Mucosa of descending colon (tissue), 3 donors: ENCODE data around the gene DNAJC8. TPM values are rescaled to one million over a fixed set of nuclear protein-coding genes. Genes with fewer than 3 reads are reported as not detected.

Experiments used
- ATAC-seq: fragments of 200-7000 bp; cut with Tn5 transposase; one replicate; pipeline ENCODE4 v1.9.1; 2020; ENCODE audit warnings: mild to moderate bottlenecking, moderate library complexity
- DNase-seq, 3 donors: peaks; one replicate each; pipeline ENCODE4 v3.0.0-alpha.2; 2020
- H3K36me3 ChIP-seq: fragments of 200-600 bp; one replicate; pipeline ENCODE4 v1.8.0; 2021; ENCODE audit warnings: low read depth, mild to moderate bottlenecking
- H3K4me1 ChIP-seq: fragments of 200-600 bp; one replicate; pipeline ENCODE4 v1.8.0; 2021; ENCODE audit warnings: low read depth, mild to moderate bottlenecking
- H3K4me3 ChIP-seq: fragments of 200-600 bp; one replicate; pipeline ENCODE4 v1.8.0; 2021; ENCODE audit warnings: mild to moderate bottlenecking
- H3K9me3 ChIP-seq: fragments of 200-600 bp; one replicate; pipeline ENCODE4 v1.8.0; 2021; ENCODE audit warnings: mild to moderate bottlenecking
- CTCF ChIP-seq: fragments of 200-600 bp; IDR thresholded peaks from one replicate; pipeline ENCODE4 v1.8.0; 2022; ENCODE audit warnings: antibody characterized with exemption, mild to moderate bottlenecking
- intact Hi-C, 2 donors: fragments of 100-400 bp; cut with DNase I in 1 of 2; cut with micrococcal nuclease in 1 of 2; formaldehyde crosslinking; loops; one replicate each; pipeline versions ENCODE4 v1.11.0 to v1.11.1; 2022; cut with DNase I, micrococcal nuclease
- total RNA-seq, 3 donors: library from RNA; stranded (reverse); fragmentation: NEBNext Ultra II Directional in 2 of 3; extraction: Animal tissue kit (Norgen Biotek cat#: 25700) in 2 of 3; gene quantifications; one replicate each; pipeline versions ENCODE4 v1.2.1 to v1.2.4, GENCODE V29; 2021 to 2023
- donor health status: DM: no; HTN: no; CAD: no; lungs with moderate emphysema.
- donor health status: DM: no; HTN: no; CAD: no.
- donor health status: DM: no; HTN: yes; CAD: no.

DNAJC8 gene
- total RNA-seq, 3 donors from 2014 or later: 41.6 to 76.7 (median 56.7) TPM

- intact Hi-C loops: no loop called here
- TF ChIP-seq CTCF: peak; percentile 7
- no peaks in the 10 kb centered on the region for H3K36me3 ChIP-seq
- H3K4me3 ChIP-seq: peak within 1 kb of the TSS; percentile 84
- H3K9me3 ChIP-seq: no peaks in the 10 kb centered on the region
- DNase-seq (peak; percentile 96 to 97 (median 97)), ATAC-seq (peak; percentile 96)
- H3K4me1 ChIP-seq: peaks cover 42% of the 10 kb centered on the region
Measured at GRCh38 chr1:28235755-28236655, 3.2 kb upstream of the DNAJC8 start, which contains the start of gene ATP5IF1. ATP5IF1 (plus strand) TSS chr1:28236124; CDS start chr1:28236184, 60 bp downstream.

- peaks cover 48% of the 10 kb centered on the region for H3K4me1 ChIP-seq
- intact Hi-C loops: no loop called here
Measured at GRCh38 chr1:28233264-28233606, 406 bp upstream of the DNAJC8 start.

GRCh38 chr1:28229996-28230395 is 2.8 kb downstream of the DNAJC8 start:
- no peak for ATAC-seq

More at GRCh38 chr1:28233264-28233606, 406 bp upstream of the DNAJC8 start:
- H3K36me3 ChIP-seq: no peaks in the 10 kb centered on the region
- no peak overlapping the region for H3K4me3 ChIP-seq
- DNase-seq (peak in 1 of 3 donors; percentile 49), ATAC-seq (no peak)
- H3K9me3 ChIP-seq: no peaks in the 10 kb centered on the region
- no peak for TF ChIP-seq CTCF

GRCh38 chr1:28229089-28229488 is 3.7 kb downstream of the DNAJC8 start:
- no peak for TF ChIP-seq CTCF
- H3K36me3 ChIP-seq: peaks cover 7% of the 10 kb centered on the region
- ATAC-seq: no peak

More at GRCh38 chr1:28229996-28230395, 2.8 kb downstream of the DNAJC8 start:
- no peak for TF ChIP-seq CTCF
- Histone ChIP-seq H3K9me3 (no peaks in the 10 kb centered on the region), H3K4me1 (peaks cover 30% of the 10 kb centered on the region), H3K36me3 (peaks cover 7% of the 10 kb centered on the region), H3K4me3 (no peak overlapping the region)
- DNase-seq: no peak
- intact Hi-C loops: no loop called here

GRCh38 chr1:28213315-28213714 is 19.5 kb downstream of the DNAJC8 start:
- intact Hi-C loops: no loop called here
- TF ChIP-seq CTCF: no peak
- no peaks in the 10 kb centered on the region for H3K9me3 ChIP-seq
- ATAC-seq: no peak
- no peaks in the 10 kb centered on the region for H3K4me1 ChIP-seq
- DNase-seq: no peak
- H3K4me3 ChIP-seq: no peak overlapping the region
- H3K36me3 ChIP-seq: no peaks in the 10 kb centered on the region

More at GRCh38 chr1:28229089-28229488, 3.7 kb downstream of the DNAJC8 start:
- Histone ChIP-seq H3K4me1 (peaks cover 27% of the 10 kb centered on the region), H3K4me3 (no peak overlapping the region), H3K9me3 (no peaks in the 10 kb centered on the region)
- intact Hi-C loops: no loop called here
- DNase-seq: no peak
